Nephron (organoid): ENCODE data around the gene IL9R.

Experiments used
- H3K27ac Mint-ChIP-seq, 3 experiments: 2 replicates each; pipeline ENCODE4 v1.8.0; 2020; ENCODE audit warnings: mixed read lengths in 3 of 3, mild to moderate bottlenecking in 2 of 3, moderate library complexity in 1 of 3
- H3K27me3 Mint-ChIP-seq: 2 replicates; pipeline ENCODE4 v1.8.0; 2021; ENCODE audit warnings: low read depth, mild to moderate bottlenecking, moderate library complexity, mixed read lengths
- H3K36me3 Mint-ChIP-seq: 2 replicates; pipeline ENCODE4 v1.8.0; 2020; ENCODE audit warnings: low read depth, mixed read lengths
- H3K4me1 Mint-ChIP-seq: 2 replicates; pipeline ENCODE4 v1.8.0; 2020; ENCODE audit warnings: mixed read lengths
- H3K4me3 Mint-ChIP-seq, 3 experiments: 2 replicates each; pipeline ENCODE4 v1.8.0; 2020; ENCODE audit warnings: mild to moderate bottlenecking in 3 of 3, mixed read lengths in 3 of 3, moderate library complexity in 2 of 3
- H3K9me3 Mint-ChIP-seq: 2 replicates; pipeline ENCODE4 v1.8.0; 2020; ENCODE audit warnings: mixed read lengths
- CTCF ChIP-seq, 3 experiments: fragments of 200-600 bp; sonication (generic); IDR thresholded peaks; one replicate each; pipeline ENCODE4 v1.5.0; 2021; ENCODE audit warnings: antibody characterized with exemption in 3 of 3; ENCODE audit not compliant: unreplicated experiment in 3 of 3

IL9R gene

GRCh38 chrX:156000361-156000926 lies 2.9 kb downstream of the IL9R start:
- Mint-ChIP-seq H3K9me3 (peaks cover 17% of the 10 kb centered on the region), H3K27ac (no peak overlapping the region), H3K27me3 (no peaks in the 10 kb centered on the region), H3K36me3 (no peaks in the 10 kb centered on the region), H3K4me1 (no peaks in the 10 kb centered on the region), H3K4me3 (no peak overlapping the region)
- TF ChIP-seq CTCF (IDR thresholded peaks at IDR 0.05; ENCODE audit: unreplicated experiment in 3 of 3): no peak

- H3K9me3 Mint-ChIP-seq: peaks cover 18% of the 10 kb centered on the region
- H3K36me3 Mint-ChIP-seq: no peaks in the 10 kb centered on the region
- H3K4me1 Mint-ChIP-seq: no peaks in the 10 kb centered on the region
- H3K4me3 Mint-ChIP-seq: no peak overlapping the region
- no peak for TF ChIP-seq CTCF (IDR thresholded peaks at IDR 0.05; ENCODE audit: unreplicated experiment in 3 of 3)
- no peak overlapping the region for H3K27ac Mint-ChIP-seq
- no peaks in the 10 kb centered on the region for H3K27me3 Mint-ChIP-seq
Observed at GRCh38 chrX:156001001-156001666, 3.6 kb downstream of the IL9R start.

- no peak overlapping the region for H3K27ac Mint-ChIP-seq
- H3K9me3 Mint-ChIP-seq: peaks cover 18% of the 10 kb centered on the region
- no peaks in the 10 kb centered on the region for H3K27me3 Mint-ChIP-seq
- no peak for TF ChIP-seq CTCF (IDR thresholded peaks at IDR 0.05; ENCODE audit: unreplicated experiment in 3 of 3)
- H3K4me1 Mint-ChIP-seq: no peaks in the 10 kb centered on the region
- no peaks in the 10 kb centered on the region for H3K36me3 Mint-ChIP-seq
- H3K4me3 Mint-ChIP-seq: no peak overlapping the region
Observed at GRCh38 chrX:156001667-156002021, 4.1 kb downstream of the IL9R start.

GRCh38 chrX:156002507-156002906 lies 5.0 kb downstream of the IL9R start:
- peaks cover 18% of the 10 kb centered on the region for H3K9me3 Mint-ChIP-seq
- no peak overlapping the region for H3K27ac Mint-ChIP-seq
- H3K27me3 Mint-ChIP-seq: no peaks in the 10 kb centered on the region
- TF ChIP-seq CTCF (IDR thresholded peaks at IDR 0.05; ENCODE audit: unreplicated experiment in 3 of 3): no peak
- no peaks in the 10 kb centered on the region for H3K36me3 Mint-ChIP-seq
- H3K4me1 Mint-ChIP-seq: no peaks in the 10 kb centered on the region
- no peak overlapping the region for H3K4me3 Mint-ChIP-seq

GRCh38 chrX:156003486-156004185 lies 6.1 kb downstream of the IL9R start:
- no peak overlapping the region for H3K4me3 Mint-ChIP-seq
- no peak overlapping the region for H3K27ac Mint-ChIP-seq
- no peak for TF ChIP-seq CTCF (IDR thresholded peaks at IDR 0.05; ENCODE audit: unreplicated experiment in 3 of 3)
- H3K36me3 Mint-ChIP-seq: no peaks in the 10 kb centered on the region
- no peaks in the 10 kb centered on the region for H3K27me3 Mint-ChIP-seq
- no peaks in the 10 kb centered on the region for H3K4me1 Mint-ChIP-seq
- H3K9me3 Mint-ChIP-seq: peaks cover 18% of the 10 kb centered on the region
